Ovary (tissue), 9 donors: ENCODE measurements around the gene RPL13. TPM values are rescaled to one million over a fixed set of nuclear protein-coding genes. Genes with fewer than 3 reads are reported as not detected.

Experiments used
- DNase-seq, 5 donors: peaks; one replicate each; pipeline ENCODE4 v3.0.0-alpha.2; 2019 to 2020
- H3K27ac ChIP-seq, 2 donors: fragments of 200-600 bp; one replicate each; pipeline versions ENCODE4 v1.5.1 to v1.8.0; 2019 to 2022
- H3K27me3 ChIP-seq: fragments of 200-600 bp; one replicate; pipeline ENCODE4 v1.8.0; 2022
- H3K36me3 ChIP-seq: fragments of 200-600 bp; sonication (generic); one replicate; pipeline ENCODE4 v1.5.1; 2019
- H3K4me1 ChIP-seq: one replicate; pipeline ENCODE4 v1.8.1; 2013; ENCODE audit warnings: mild to moderate bottlenecking, moderate library complexity; ENCODE audit not compliant: insufficient read depth
- H3K4me3 ChIP-seq: fragments of 200-600 bp; sonication (generic); one replicate; pipeline ENCODE4 v1.5.1; 2017
- H3K9me3 ChIP-seq, 2 donors: fragments of 200-600 bp in 1 of 2; sonication (generic) in 1 of 2; one replicate each; pipeline versions ENCODE4 v1.5.1 to v1.8.1; 2013 to 2019; ENCODE audit warnings: mild to moderate bottlenecking in 1 of 2, moderate library complexity in 1 of 2
- CTCF ChIP-seq, 3 donors: fragments of 450-650 bp in 2 of 3; fragments of 200-600 bp in 1 of 3; IDR thresholded peaks; one replicate each; pipeline versions ENCODE4 v1.5.1 to v1.8.0; 2016 to 2022; ENCODE audit warnings: antibody characterized with exemption in 3 of 3, mild to moderate bottlenecking in 1 of 3
- EP300 ChIP-seq: sonication (generic); formaldehyde crosslinking; IDR thresholded peaks from one replicate; pipeline ENCODE4 v1.6.1; 2017; ENCODE audit warnings: antibody characterized with exemption
- POLR2A ChIP-seq: fragments of 450-650 bp; IDR thresholded peaks from one replicate; pipeline ENCODE4 v1.6.1; 2017; ENCODE audit warnings: antibody characterized with exemption, mild to moderate bottlenecking, moderate library complexity
- WGBS, 3 donors: extraction: QIAGEN DNeasy Blood & Tissue Kit in 1 of 3; methylation state at CpG; one replicate each; pipeline versions ENCODE4 v1.1.5 to v1.1.7; 2013 to 2017; 5-methylcytosine and 5-hydroxymethylcytosine counted together
- intact Hi-C, 4 donors: fragments of 100-400 bp; cut with DNase I; formaldehyde crosslinking; loops; one replicate each; pipeline versions ENCODE4 v1.11.0 to v1.15.1; 2022 to 2023
- polyA plus RNA-seq, 2 donors: library from polyadenylated mRNA; stranded (reverse); fragments of 200-250 nt in 1 of 2; fragments of 350-450 nt in 1 of 2; fragmentation: Illumina TruSeq in 1 of 2; extraction: RNeasy Lipid Tissue Mini Kit (QIAGEN cat#74804) in 1 of 2; gene quantifications; one replicate each; pipeline ENCODE4 v1.2.3, GENCODE V29; 2013 to 2014
- total RNA-seq, 7 donors: library from RNA; depleted of rRNA in 2 of 7; stranded (reverse); fragments of >200 nt in 2 of 7; fragmentation: NEBNext Ultra II Directional in 3 of 7; extraction: Animal tissue kit (Norgen Biotek cat#: 25700) in 3 of 7; gene quantifications; one replicate each; pipeline versions ENCODE4 v1.1.0 to v1.2.4, GENCODE V29; 2016 to 2023
- donor health status: DM: no; HTN: no; CAD: no; lungs with moderate emphysema.
- donor health status: DM: no; HTN: no; CAD: no.
- donor health status: Bipolar disorder and iron deficiency.
- donor health status: DM: yes; HTN: yes; CAD: no.
- donor health status: DM: no; HTN: no; CAD: no.
- donor health status: DM: yes; HTN: yes; CAD: no.

RPL13 gene
- total and polyA plus RNA-seq, 9 donors: 1,317 to 21,366 (median 5,883) TPM

GRCh38 chr16:89555265-89555664 is 5.2 kb upstream of the RPL13 start:
- H3K27me3 ChIP-seq: no peaks in the 10 kb centered on the region
- no peak for DNase-seq
- intact Hi-C loops: loop anchor here in 2 of 4 donors (5.0 to 10.0 kb wide), 2 partner anchors 218 to 220 kb away; no protein-coding TSS in a partner anchor
- no peak overlapping the region for H3K27ac ChIP-seq
- no peaks in the 10 kb centered on the region for H3K4me1 ChIP-seq
- H3K4me3 ChIP-seq: no peak overlapping the region
- H3K9me3 ChIP-seq: no peaks in the 10 kb centered on the region
- TF ChIP-seq EP300 (no peak), POLR2A (no peak), CTCF (IDR thresholded peaks at IDR 0.05) (no peak)
- H3K36me3 ChIP-seq: no peaks in the 10 kb centered on the region
- WGBS, 3 donors: 89 to 90% (median 89%) methylated on average over 16 of the region's 16 CpGs

GRCh38 chr16:89555780-89556179 is 4.7 kb upstream of the RPL13 start:
- intact Hi-C loops: loop anchor here in 2 of 4 donors (5.0 to 10.0 kb wide), 2 partner anchors 218 to 221 kb away; no protein-coding TSS in a partner anchor
- Histone ChIP-seq H3K4me1 (no peaks in the 10 kb centered on the region), H3K27ac (no peak overlapping the region), H3K4me3 (no peak overlapping the region), H3K36me3 (no peaks in the 10 kb centered on the region), H3K27me3 (no peaks in the 10 kb centered on the region), H3K9me3 (no peaks in the 10 kb centered on the region)
- TF ChIP-seq EP300 (no peak), CTCF (IDR thresholded peaks at IDR 0.05) (no peak), POLR2A (no peak)
- no peak for DNase-seq
- WGBS, 3 donors: 78 to 87% (median 81%) methylated on average over 13 of the region's 13 CpGs

GRCh38 chr16:89556750-89557689 is 3.5 kb upstream of the RPL13 start:
- no peaks in the 10 kb centered on the region for H3K9me3 ChIP-seq
- no peaks in the 10 kb centered on the region for H3K27me3 ChIP-seq
- H3K4me1 ChIP-seq: peaks cover 4% of the 10 kb centered on the region
- TF ChIP-seq POLR2A (no peak), CTCF (IDR thresholded peaks at IDR 0.05) (peak; percentile 36 to 54 (median 42)), EP300 (no peak)
- H3K36me3 ChIP-seq: no peaks in the 10 kb centered on the region
- DNase-seq: peak; percentile 57 to 84 (median 68)
- intact Hi-C loops: loop anchor here in 2 of 4 donors (5.0 to 10.0 kb wide), 2 partner anchors 220 to 222 kb away; no protein-coding TSS in a partner anchor
- H3K27ac ChIP-seq: no peak overlapping the region
- no peak overlapping the region for H3K4me3 ChIP-seq
- WGBS, 3 donors: 58 to 64% (median 60%) methylated on average over 34 of the region's 34 CpGs

- Histone ChIP-seq H3K4me3 (no peak overlapping the region), H3K27ac (no peak overlapping the region), H3K27me3 (no peaks in the 10 kb centered on the region), H3K9me3 (no peaks in the 10 kb centered on the region), H3K4me1 (peaks cover 6% of the 10 kb centered on the region), H3K36me3 (no peaks in the 10 kb centered on the region)
- DNase-seq: no peak
- TF ChIP-seq EP300: no peak
- TF ChIP-seq CTCF (IDR thresholded peaks at IDR 0.05): no peak
- 76 to 82% (median 79%) methylated on average over 19 of the region's 19 CpGs for WGBS, 3 donors
- intact Hi-C loops: loop anchor here in 2 of 4 donors (5.0 to 10.0 kb wide), 2 partner anchors 221 to 223 kb away; no protein-coding TSS in a partner anchor
Measured at GRCh38 chr16:89557690-89558490, 2.6 kb upstream of the RPL13 start.
